Skeletal muscle tissue (tissue), 4 donors: Measurements from ENCODE around the gene TMCC1. TPM values are rescaled to one million over a fixed set of nuclear protein-coding genes. Genes with fewer than 3 reads are reported as not detected.
"Not testable (repeated sequence)": the region's sequence is repeated elsewhere in the genome, so short reads cannot be mapped to it uniquely, and the experiment has no call there.

Source experiments
- H3K27ac ChIP-seq: one replicate; pipeline ENCODE4 v1.7.0; 2013; ENCODE audit warnings: mild to moderate bottlenecking, low read depth, low read length, inconsistent platforms
- H3K27me3 ChIP-seq, 3 donors: one replicate each; pipeline ENCODE4 v1.7.0; 2013; ENCODE audit warnings: low read length in 3 of 3; ENCODE audit not compliant: control insufficient read depth in 3 of 3, insufficient read depth in 3 of 3
- H3K36me3 ChIP-seq, 3 donors: one replicate each; pipeline ENCODE4 v1.7.0; 2013; ENCODE audit warnings: low read length in 3 of 3; ENCODE audit not compliant: control insufficient read depth in 3 of 3, insufficient read depth in 3 of 3
- H3K4me1 ChIP-seq, 3 donors: one replicate each; pipeline ENCODE4 v1.7.0; 2013; ENCODE audit warnings: low read length in 3 of 3, mild to moderate bottlenecking in 3 of 3; ENCODE audit not compliant: control insufficient read depth in 3 of 3, insufficient read depth in 3 of 3
- H3K4me3 ChIP-seq, 3 donors: one replicate each; pipeline ENCODE4 v1.7.0; 2013; ENCODE audit warnings: low read length in 3 of 3
- H3K9ac ChIP-seq, 3 donors: one replicate each; pipeline ENCODE4 v1.7.0; 2013; ENCODE audit warnings: low read length in 3 of 3, mild to moderate bottlenecking in 3 of 3, moderate library complexity in 2 of 3, low read depth in 1 of 3
- H3K9me3 ChIP-seq, 3 donors: one replicate each; pipeline ENCODE4 v1.7.0; 2013; ENCODE audit warnings: low read length in 3 of 3; ENCODE audit not compliant: control insufficient read depth in 3 of 3
- total RNA-seq: library from RNA; depleted of rRNA; stranded (reverse); fragments of >200 nt; gene quantifications from one replicate; pipeline ENCODE4 v1.2.3, GENCODE V29; 2014
- donor health status: Osteomylitis.

The TMCC1 gene
- total RNA-seq, 1 donor from 2014 or later, result 65.8 TPM

DNA sequence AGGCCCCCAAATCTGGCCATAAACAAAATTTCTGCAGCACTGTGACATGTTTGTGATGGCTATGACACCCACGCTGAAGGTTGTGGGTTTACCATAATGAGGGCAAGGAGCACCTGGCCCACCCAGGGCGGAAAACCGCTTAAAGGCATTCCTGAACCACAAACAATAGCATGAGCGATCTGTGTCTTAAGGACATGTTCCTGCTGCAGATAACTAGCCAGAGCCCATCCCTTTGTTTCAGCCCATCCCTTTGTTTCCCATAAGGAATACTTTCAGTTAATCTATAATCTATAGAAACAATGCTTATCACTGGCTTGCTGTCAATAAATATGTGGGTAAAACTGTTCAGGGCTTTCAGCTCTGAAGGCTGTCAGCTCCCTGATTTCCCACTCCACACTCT lies 7.8 kb upstream of the TMCC1 start:
- not testable (repeated sequence) for H3K27me3 ChIP-seq, H3K9me3 ChIP-seq, H3K4me3 ChIP-seq, H3K4me1 ChIP-seq, H3K36me3 ChIP-seq, H3K9ac ChIP-seq, H3K27ac ChIP-seq

DNA sequence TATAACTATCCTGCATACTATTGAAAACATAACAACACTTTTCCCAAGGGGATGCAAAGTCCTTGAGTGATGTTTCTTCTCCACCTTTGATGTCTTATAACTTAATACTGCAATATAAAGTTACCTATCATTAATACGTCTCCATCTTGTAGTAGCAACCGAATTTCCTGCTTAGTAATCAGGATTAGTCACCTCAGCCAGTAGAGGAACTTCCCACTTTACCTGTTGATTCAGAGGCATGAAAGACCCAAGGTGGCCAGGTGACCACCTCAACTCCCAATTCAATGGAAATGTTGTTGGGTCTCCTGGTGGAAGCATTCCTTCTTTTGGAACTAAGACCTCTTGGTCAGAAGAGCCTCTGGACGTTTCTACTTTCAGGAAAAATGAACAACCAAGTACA lies 3.5 kb upstream of the TMCC1 start:
- H3K9ac ChIP-seq, result no peak overlapping the region
- H3K27me3 ChIP-seq, result no peaks in the 10 kb centered on the region
- peaks cover 10 to 13% (median 10%) of the 10 kb centered on the region in 3 donors for H3K4me1 ChIP-seq
- no peaks in the 10 kb centered on the region for H3K36me3 ChIP-seq
- no peaks in the 10 kb centered on the region for H3K9me3 ChIP-seq
- H3K27ac ChIP-seq, result no peak overlapping the region
- no peak overlapping the region for H3K4me3 ChIP-seq

DNA sequence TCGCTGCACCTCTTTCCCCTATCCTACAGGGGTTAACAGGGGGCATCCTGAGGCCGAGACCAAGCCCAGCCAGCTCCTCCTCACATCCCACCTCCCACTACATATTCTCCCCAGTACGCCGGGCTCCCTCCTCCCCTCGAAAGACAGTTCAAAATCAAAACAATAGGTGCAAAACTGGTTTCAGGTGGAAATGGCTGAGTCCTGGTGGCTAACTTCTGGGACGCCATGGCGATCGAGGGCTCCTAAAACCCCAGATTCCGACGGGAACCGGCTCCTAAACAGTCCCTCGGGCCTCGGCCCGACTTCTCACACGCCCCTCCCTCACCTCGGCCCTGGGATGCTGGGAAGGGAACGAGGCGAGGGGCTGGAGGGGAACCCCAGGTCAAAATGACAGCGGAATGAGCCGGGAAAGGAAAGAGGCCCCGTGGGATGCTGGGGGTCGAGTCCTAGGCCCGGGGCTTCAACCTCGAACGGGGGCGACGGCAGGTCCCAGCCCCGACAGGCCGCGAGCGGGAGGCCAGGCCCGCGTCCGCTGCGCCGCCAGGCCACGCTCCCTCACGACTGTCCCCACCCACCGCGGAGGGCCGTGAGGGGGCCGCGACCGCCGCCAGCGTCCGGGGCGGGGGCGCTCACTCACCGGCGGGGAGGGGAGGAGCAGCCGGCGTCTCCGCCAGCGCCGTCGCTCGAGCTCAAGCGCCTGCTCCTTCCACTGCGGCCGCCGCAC lies 492 bp downstream of the TMCC1 start:
- peak overlapping the region; percentile 97 to 99 (median 99) for H3K9ac ChIP-seq
- peaks cover 33 to 41% (median 37%) of the 10 kb centered on the region in 3 donors for H3K4me1 ChIP-seq
- peak overlapping the region; percentile 96 for H3K27ac ChIP-seq
- peak overlapping the region; percentile 81 to 92 (median 91) for H3K4me3 ChIP-seq
- no peaks in the 10 kb centered on the region for H3K27me3 ChIP-seq
- no peaks in the 10 kb centered on the region for H3K36me3 ChIP-seq
- H3K9me3 ChIP-seq, result no peaks in the 10 kb centered on the region

DNA sequence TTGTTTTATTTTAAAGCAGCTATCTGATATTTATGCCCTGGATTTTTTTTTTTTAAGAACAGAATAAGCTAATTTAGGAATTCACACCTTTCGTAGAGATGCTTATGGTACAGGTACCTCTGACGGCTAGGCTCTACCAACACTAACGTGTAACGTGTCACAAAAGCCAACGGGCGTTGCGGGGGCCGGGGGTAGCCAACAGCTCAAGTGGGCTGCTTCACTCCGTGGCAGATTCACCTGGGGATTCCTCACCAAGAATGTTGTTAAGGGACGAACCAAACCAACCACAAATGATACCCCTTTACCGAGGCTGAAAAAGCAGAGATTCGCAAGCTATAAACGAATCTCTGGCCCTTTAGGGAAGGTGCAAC lies 1.0 kb downstream of the TMCC1 start:
- Histone ChIP-seq H3K9ac (peak overlapping the region; percentile 97 to 99 (median 99)), H3K27ac (peak overlapping the region; percentile 96), H3K4me3 (peak overlapping the region; percentile 81 to 92 (median 91)), H3K4me1 (peaks cover 33 to 41% (median 39%) of the 10 kb centered on the region in 3 donors), H3K36me3 (no peaks in the 10 kb centered on the region), H3K9me3 (no peaks in the 10 kb centered on the region), H3K27me3 (no peaks in the 10 kb centered on the region)

DNA sequence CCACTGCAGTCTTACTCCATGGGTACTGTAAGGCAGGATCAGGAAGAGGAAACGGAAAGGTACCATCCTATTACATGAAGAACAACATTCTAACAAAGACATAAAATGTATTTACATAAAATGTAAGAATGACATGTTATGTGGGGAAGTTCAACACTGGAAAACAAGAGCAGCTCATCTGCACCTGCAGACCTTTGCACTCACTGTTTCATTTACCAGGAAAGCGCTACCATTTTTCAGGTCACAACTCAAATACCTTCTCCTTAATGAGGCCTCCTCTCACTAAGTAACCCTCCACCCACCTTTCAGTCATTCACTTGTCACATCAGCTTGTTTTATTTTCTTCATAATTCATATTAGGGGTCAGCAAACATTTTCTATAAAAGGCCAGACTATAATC lies 2.6 kb downstream of the TMCC1 start:
- H3K4me3 ChIP-seq, result peak overlapping the region in 1 of 3 donors; percentile 21
- H3K27ac ChIP-seq, result peak overlapping the region; percentile 70
- no peaks in the 10 kb centered on the region for H3K36me3 ChIP-seq
- no peaks in the 10 kb centered on the region for H3K9me3 ChIP-seq
- peak overlapping the region in 1 of 3 donors; percentile 22 for H3K9ac ChIP-seq
- peaks cover 33 to 41% (median 39%) of the 10 kb centered on the region in 3 donors for H3K4me1 ChIP-seq
- no peaks in the 10 kb centered on the region for H3K27me3 ChIP-seq

DNA sequence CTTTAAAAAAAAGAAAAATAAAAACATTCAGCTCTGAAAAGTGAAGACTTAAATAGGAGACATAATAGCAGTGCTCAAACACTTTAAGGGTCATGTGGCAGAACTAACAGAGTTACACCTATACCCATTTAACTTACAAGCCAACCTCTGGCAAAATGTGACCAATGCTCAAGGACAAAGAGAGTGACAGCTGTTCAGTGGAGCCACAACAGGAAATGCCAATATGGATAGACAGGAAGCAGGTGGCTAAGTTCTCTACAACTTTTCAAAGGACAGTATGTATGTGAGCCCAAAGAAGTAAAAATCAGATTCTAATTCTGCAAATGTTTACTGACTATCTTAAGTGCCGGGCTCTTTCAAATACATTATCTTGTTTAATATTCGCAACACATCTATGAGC lies 3.4 kb downstream of the TMCC1 start:
- peak overlapping the region in 2 of 3 donors; percentile 2 to 22 for H3K9ac ChIP-seq
- H3K27ac ChIP-seq, result peak overlapping the region; percentile 70
- no peaks in the 10 kb centered on the region for H3K36me3 ChIP-seq
- no peaks in the 10 kb centered on the region for H3K9me3 ChIP-seq
- no peaks in the 10 kb centered on the region for H3K27me3 ChIP-seq
- no peak overlapping the region for H3K4me3 ChIP-seq
- H3K4me1 ChIP-seq, result peaks cover 33 to 41% (median 39%) of the 10 kb centered on the region in 3 donors

DNA sequence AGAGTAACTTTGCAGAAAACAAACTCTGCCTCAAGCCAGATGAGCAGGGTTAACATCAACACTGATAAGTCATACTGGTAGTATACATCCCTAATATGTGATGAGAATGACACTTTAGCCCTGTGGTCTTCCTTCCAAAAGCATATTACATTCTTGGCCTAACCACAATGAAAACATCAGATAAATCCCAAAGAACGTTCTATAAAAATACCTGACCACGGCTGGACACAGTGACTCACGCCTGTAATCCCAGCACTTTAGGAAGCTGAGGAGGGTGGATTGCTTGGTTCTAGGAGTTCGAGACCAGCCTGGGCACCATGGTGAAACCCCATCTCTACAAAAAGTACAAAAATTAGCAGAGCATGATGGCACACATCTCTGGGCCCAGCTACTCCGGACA lies 4.7 kb downstream of the TMCC1 start:
- Histone ChIP-seq H3K27ac (no peak overlapping the region), H3K9ac (no peak overlapping the region), H3K36me3 (no peaks in the 10 kb centered on the region), H3K4me3 (no peak overlapping the region), H3K9me3 (no peaks in the 10 kb centered on the region), H3K27me3 (no peaks in the 10 kb centered on the region), H3K4me1 (peaks cover 29 to 39% (median 35%) of the 10 kb centered on the region in 3 donors)

DNA sequence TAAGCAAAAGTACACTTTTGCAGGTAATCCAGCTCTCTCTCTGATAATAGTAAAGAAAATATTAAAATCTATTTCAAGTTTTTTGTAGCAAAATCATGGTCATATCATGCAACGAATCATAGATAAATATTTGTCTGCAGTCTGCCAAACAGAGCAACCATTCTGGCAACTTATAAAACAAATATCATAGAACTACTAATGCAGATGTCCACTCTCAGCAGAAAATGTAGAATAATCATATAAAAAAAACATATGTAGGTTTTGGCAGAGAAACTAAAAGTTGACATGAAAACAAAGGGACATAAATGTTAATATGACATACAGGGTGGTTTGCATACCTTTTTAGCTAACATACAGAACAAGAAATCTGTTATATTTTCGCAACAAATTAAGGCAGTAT lies 12.2 kb downstream of the TMCC1 start:
- Histone ChIP-seq H3K27ac (no peak overlapping the region), H3K9me3 (no peaks in the 10 kb centered on the region), H3K36me3 (peaks cover 0 to 16% (median under 1%) of the 10 kb centered on the region in 3 donors), H3K27me3 (no peaks in the 10 kb centered on the region), H3K4me3 (no peak overlapping the region), H3K4me1 (peaks cover 0 to 6% (median 4%) of the 10 kb centered on the region in 3 donors), H3K9ac (no peak overlapping the region)

DNA sequence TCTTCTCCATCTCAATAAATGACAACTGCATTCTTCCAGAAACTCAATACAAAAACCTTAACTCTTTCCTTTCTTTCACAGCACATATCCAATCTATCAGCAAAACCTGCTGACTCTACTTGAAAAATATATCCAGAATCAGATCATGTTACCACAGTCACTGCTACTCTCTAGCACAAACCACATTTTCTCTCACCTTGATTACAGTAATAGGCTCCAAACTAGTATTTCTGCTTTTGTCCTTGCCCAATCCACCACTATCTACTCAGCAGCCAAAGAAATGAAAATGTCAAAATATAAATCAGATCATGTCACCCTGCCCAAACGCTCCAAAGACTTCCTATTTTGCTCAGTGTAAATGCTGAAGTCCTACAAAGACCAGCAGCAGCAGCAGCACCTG lies 15.2 kb downstream of the TMCC1 start:
- Histone ChIP-seq H3K27me3 (no peaks in the 10 kb centered on the region), H3K36me3 (peaks cover 2 to 16% (median 6%) of the 10 kb centered on the region in 3 donors), H3K27ac (no peak overlapping the region), H3K4me1 (peaks cover 0 to 6% (median 4%) of the 10 kb centered on the region in 3 donors), H3K4me3 (no peak overlapping the region), H3K9ac (peak overlapping the region in 1 of 3 donors; percentile 47), H3K9me3 (no peaks in the 10 kb centered on the region)

DNA sequence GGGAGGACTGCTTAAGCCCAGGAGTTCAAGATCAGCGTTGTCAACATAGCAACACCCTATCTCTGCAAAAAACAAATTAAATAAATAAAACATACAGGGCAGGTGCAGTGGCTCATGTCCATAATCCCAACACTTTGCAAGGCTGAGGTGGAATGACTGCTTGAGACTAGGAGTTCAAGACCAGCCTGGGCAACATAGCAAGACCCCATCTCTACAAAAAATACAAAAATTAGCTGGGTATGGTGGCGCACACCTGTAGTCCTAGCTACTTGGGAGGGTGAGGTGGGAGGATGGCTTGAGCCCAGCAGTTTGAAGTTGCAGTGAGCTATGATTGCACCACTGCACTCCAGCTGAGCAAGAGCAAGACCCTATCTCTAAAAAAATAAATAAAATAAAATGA lies 19.0 kb downstream of the TMCC1 start:
- not testable (repeated sequence) for H3K27ac ChIP-seq

More for the DNA sequence above, 19.0 kb downstream of the TMCC1 start:
- H3K4me1 ChIP-seq, H3K4me3 ChIP-seq, H3K9ac ChIP-seq, H3K9me3 ChIP-seq, H3K27me3 ChIP-seq: not testable (repeated sequence)
- H3K36me3 ChIP-seq, result peaks cover 2 to 16% (median 6%) of the 10 kb centered on the region in 3 donors
